Nephron progenitor cell (in vitro differentiated cells): Measurements from ENCODE around the gene TP73.
"Not testable (repeated sequence)": the region's sequence is repeated elsewhere in the genome, so short reads cannot be mapped to it uniquely, and the experiment has no call there.

Source experiments
- DNase-seq: peaks from one replicate; pipeline ENCODE4 v3.0.0; 2021
- H3K27ac Mint-ChIP-seq: 2 replicates; pipeline ENCODE4 v1.8.0; 2021; ENCODE audit warnings: mild to moderate bottlenecking, moderate library complexity, mixed read lengths
- H3K27me3 Mint-ChIP-seq: 2 replicates; pipeline ENCODE4 v1.8.0; 2021; ENCODE audit warnings: mild to moderate bottlenecking, low read depth, mixed read lengths; ENCODE audit not compliant: poor library complexity
- H3K36me3 Mint-ChIP-seq: 2 replicates; pipeline ENCODE4 v1.8.0; 2021; ENCODE audit warnings: low read depth, mixed read lengths
- H3K4me1 Mint-ChIP-seq: 2 replicates; pipeline ENCODE4 v1.8.0; 2021; ENCODE audit warnings: mixed read lengths
- H3K4me3 Mint-ChIP-seq: 2 replicates; pipeline ENCODE4 v1.8.0; 2021; ENCODE audit warnings: mild to moderate bottlenecking, moderate library complexity, mixed read lengths
- H3K9me3 Mint-ChIP-seq: 2 replicates; pipeline ENCODE4 v1.8.0; 2021; ENCODE audit warnings: mild to moderate bottlenecking, moderate library complexity, mixed read lengths
- CTCF ChIP-seq: fragments of 200-600 bp; sonication (generic); IDR thresholded peaks from 2 replicates; pipeline ENCODE4 v1.5.0; 2021; ENCODE audit warnings: antibody characterized with exemption

The TP73 gene

GRCh38 chr1:3747522-3747848 is 95.2 kb downstream of the TP73 start:
- Mint-ChIP-seq H3K4me1 (peaks cover 42% of the 10 kb centered on the region), H3K27me3 (peaks cover 16% of the 10 kb centered on the region), H3K27ac (no peak overlapping the region), H3K36me3 (peaks cover 15% of the 10 kb centered on the region), H3K4me3 (peak overlapping the region; percentile 72), H3K9me3 (no peaks in the 10 kb centered on the region)
- TF ChIP-seq CTCF, result no peak
- DNase-seq, result no peak

GRCh38 chr1:3747903-3748302 is 95.6 kb downstream of the TP73 start:
- no peak for DNase-seq
- H3K4me3 Mint-ChIP-seq, result peak overlapping the region; percentile 72
- TF ChIP-seq CTCF, result no peak
- H3K27me3 Mint-ChIP-seq, result peaks cover 18% of the 10 kb centered on the region
- peaks cover 42% of the 10 kb centered on the region for H3K4me1 Mint-ChIP-seq
- H3K27ac Mint-ChIP-seq, result no peak overlapping the region
- peaks cover 15% of the 10 kb centered on the region for H3K36me3 Mint-ChIP-seq
- H3K9me3 Mint-ChIP-seq, result no peaks in the 10 kb centered on the region

GRCh38 chr1:3748316-3748900 is 96.1 kb downstream of the TP73 start:
- peaks cover 18% of the 10 kb centered on the region for H3K27me3 Mint-ChIP-seq
- H3K9me3 Mint-ChIP-seq, H3K27ac Mint-ChIP-seq: not testable (repeated sequence)

GRCh38 chr1:3749512-3749911 is 97.2 kb downstream of the TP73 start:
- H3K4me3 Mint-ChIP-seq, result no peak overlapping the region
- peaks cover 18% of the 10 kb centered on the region for H3K27me3 Mint-ChIP-seq
- H3K36me3 Mint-ChIP-seq, result peaks cover 10% of the 10 kb centered on the region
- no peak for DNase-seq
- H3K27ac Mint-ChIP-seq, result no peak overlapping the region
- TF ChIP-seq CTCF, result no peak
- peaks cover 41% of the 10 kb centered on the region for H3K4me1 Mint-ChIP-seq
- no peaks in the 10 kb centered on the region for H3K9me3 Mint-ChIP-seq

More at GRCh38 chr1:3748316-3748900, 96.1 kb downstream of the TP73 start:
- peak overlapping the region; percentile 72 for H3K4me3 Mint-ChIP-seq
- H3K36me3 Mint-ChIP-seq, result peaks cover 10% of the 10 kb centered on the region
- not testable (repeated sequence) for DNase-seq
- peaks cover 42% of the 10 kb centered on the region for H3K4me1 Mint-ChIP-seq

GRCh38 chr1:3750741-3751140 is 98.4 kb downstream of the TP73 start:
- Mint-ChIP-seq H3K9me3 (no peaks in the 10 kb centered on the region), H3K27ac (peak overlapping the region; percentile 13), H3K4me3 (no peak overlapping the region), H3K27me3 (peaks cover 18% of the 10 kb centered on the region), H3K36me3 (peaks cover 3% of the 10 kb centered on the region), H3K4me1 (peaks cover 28% of the 10 kb centered on the region)
- no peak for DNase-seq
- TF ChIP-seq CTCF, result no peak

GRCh38 chr1:3752400-3752945 is 100.2 kb downstream of the TP73 start, which contains the start of gene CCDC27:
CCDC27 (plus strand) TSS chr1:3752450; CDS start chr1:3752482, 32 bp downstream.
- no peak for DNase-seq
- Mint-ChIP-seq H3K27me3 (peaks cover 31% of the 10 kb centered on the region), H3K9me3 (no peaks in the 10 kb centered on the region), H3K4me1 (peaks cover 21% of the 10 kb centered on the region), H3K36me3 (no peaks in the 10 kb centered on the region), H3K27ac (no peak within 1 kb of the TSS), H3K4me3 (no peak within 1 kb of the TSS)
- no peak for TF ChIP-seq CTCF
